ENCODE results near the gene LDLRAD3. TPM values are rescaled to one million over a fixed set of nuclear protein-coding genes. Genes with fewer than 3 reads are reported as not detected.

LDLRAD3 gene
- polyA plus RNA-seq, 1 of the 3 experiments (the other 2 are of a cell fraction) = 10.6 TPM

DNA sequence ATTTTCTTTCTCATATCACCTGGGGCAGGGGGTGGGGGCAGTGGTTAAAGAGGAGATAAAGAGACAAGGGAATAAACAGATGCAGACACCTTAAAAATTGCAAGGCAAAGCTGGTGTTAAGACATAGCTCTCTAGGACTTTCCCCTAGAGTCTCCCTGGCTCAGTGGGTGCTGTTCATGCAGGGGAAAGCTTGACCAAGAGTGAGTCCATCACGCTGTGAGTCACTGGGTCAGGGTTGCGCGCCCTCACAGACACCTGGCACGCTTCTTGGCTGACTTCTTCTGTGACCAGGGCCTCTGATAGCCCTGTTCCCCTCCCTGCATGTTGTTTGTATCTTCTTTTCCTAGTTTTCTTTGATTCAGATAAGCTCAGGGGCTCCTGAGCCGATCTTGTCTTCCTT, 313.5 kb downstream of the LDLRAD3 start:
- H3F3A ChIP-seq (replicated peaks; ENCODE audit: insufficient read depth) = no peaks in the 10 kb centered on the region
- no peaks in the 10 kb centered on the region for H3K36me3 ChIP-seq (replicated peaks in 1 of 2; ENCODE audit: control insufficient read depth in 1 of 2, insufficient read depth in 2 of 2, low read length in 1 of 2)
- no peaks in the 10 kb centered on the region for H3K27me3 ChIP-seq (ENCODE audit: insufficient read depth)
- POLR2A ChIA-PET = no interaction called here
- no peak for DNase-seq
- H3K9me3 ChIP-seq = no peaks in the 10 kb centered on the region
- H3K27ac ChIP-seq (ENCODE audit: low read depth in 2 of 2, low read length in 1 of 2) = no peak overlapping the region
- 55% methylated on average over 5 of the region's 5 CpGs for WGBS (ENCODE audit: low lambda C conversion rate)
- CTCF ChIA-PET = interaction anchor here (0.8 to 4.1 kb wide), 15 partner anchors 8 to 664 kb away, joined by 3 to 40 read pairs (median 4); partner anchors contain the start of gene COMMD9
- H3K4me3 ChIP-seq (ENCODE audit: low read depth in 2 of 2, low read length in 1 of 2) = no peak overlapping the region
- peaks cover 0 to 18% of the 10 kb centered on the region in 2 experiments; a peak in 2 of 4 replicates for H3K4me1 ChIP-seq (ENCODE audit: control insufficient read depth in 1 of 2, insufficient read depth in 2 of 2, low read depth in 1 of 2, low read length in 1 of 2)
- no peaks in the 10 kb centered on the region for H3K79me2 ChIP-seq (ENCODE audit: insufficient read depth)
- H3K9ac ChIP-seq = no peak overlapping the region
- H3K9me2 ChIP-seq = no peaks in the 10 kb centered on the region
- H4K20me1 ChIP-seq (ENCODE audit: insufficient read depth) = no peaks in the 10 kb centered on the region
- no peak overlapping the region for H2AFZ ChIP-seq (ENCODE audit: low read depth)
- H3K4me2 ChIP-seq = no peak overlapping the region
- TF ChIP-seq EZH2phosphoT487 (IDR thresholded peaks at IDR 0.05; ENCODE audit: borderline replicate concordance, low read depth) (no peak), RAD21 (IDR thresholded peaks at IDR 0.05; ENCODE audit: low read length) (no peak), FOXM1 (IDR thresholded peaks at IDR 0.05; ENCODE audit: low read depth) (no peak), NFIC (IDR thresholded peaks at IDR 0.05; ENCODE audit: borderline replicate concordance) (no peak), SMC3 (IDR thresholded peaks at IDR 0.05; ENCODE audit: low read depth, low read length) (no peak), ELF1 (IDR thresholded peaks at IDR 0.05) (no peak), GABPA (IDR thresholded peaks at IDR 0.05; ENCODE audit: low read depth) (no peak), RCOR1 (IDR thresholded peaks at IDR 0.05; ENCODE audit: low read length) (no peak), EP300 (IDR thresholded peaks at IDR 0.05; ENCODE audit: borderline replicate concordance in 1 of 2, low read depth in 1 of 2, low read length in 1 of 2) (no peak), MXI1 (IDR thresholded peaks at IDR 0.05; ENCODE audit: low read depth, low read length) (no peak), YY1 (IDR thresholded peaks at IDR 0.05; ENCODE audit: low read depth) (no peak), FOXJ3 (CRISPR knock-in tag; IDR thresholded peaks at IDR 0.05) (no peak), TEAD4 (IDR thresholded peaks at IDR 0.05; ENCODE audit: borderline replicate concordance, insufficient read depth) (no peak)
- TF ChIP-seq, protein P1, sequence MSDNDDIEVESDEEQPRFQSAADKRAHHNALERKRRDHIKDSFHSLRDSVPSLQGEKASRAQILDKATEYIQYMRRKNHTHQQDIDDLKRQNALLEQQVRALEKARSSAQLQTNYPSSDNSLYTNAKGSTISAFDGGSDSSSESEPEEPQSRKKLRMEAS (IDR thresholded peaks at IDR 0.05; ENCODE audit: low read depth) = no peak
- TF ChIP-seq, protein P2, sequence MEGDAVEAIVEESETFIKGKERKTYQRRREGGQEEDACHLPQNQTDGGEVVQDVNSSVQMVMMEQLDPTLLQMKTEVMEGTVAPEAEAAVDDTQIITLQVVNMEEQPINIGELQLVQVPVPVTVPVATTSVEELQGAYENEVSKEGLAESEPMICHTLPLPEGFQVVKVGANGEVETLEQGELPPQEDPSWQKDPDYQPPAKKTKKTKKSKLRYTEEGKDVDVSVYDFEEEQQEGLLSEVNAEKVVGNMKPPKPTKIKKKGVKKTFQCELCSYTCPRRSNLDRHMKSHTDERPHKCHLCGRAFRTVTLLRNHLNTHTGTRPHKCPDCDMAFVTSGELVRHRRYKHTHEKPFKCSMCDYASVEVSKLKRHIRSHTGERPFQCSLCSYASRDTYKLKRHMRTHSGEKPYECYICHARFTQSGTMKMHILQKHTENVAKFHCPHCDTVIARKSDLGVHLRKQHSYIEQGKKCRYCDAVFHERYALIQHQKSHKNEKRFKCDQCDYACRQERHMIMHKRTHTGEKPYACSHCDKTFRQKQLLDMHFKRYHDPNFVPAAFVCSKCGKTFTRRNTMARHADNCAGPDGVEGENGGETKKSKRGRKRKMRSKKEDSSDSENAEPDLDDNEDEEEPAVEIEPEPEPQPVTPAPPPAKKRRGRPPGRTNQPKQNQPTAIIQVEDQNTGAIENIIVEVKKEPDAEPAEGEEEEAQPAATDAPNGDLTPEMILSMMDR (IDR thresholded peaks at IDR 0.05) = no peak
- TF ChIP-seq, protein P3, sequence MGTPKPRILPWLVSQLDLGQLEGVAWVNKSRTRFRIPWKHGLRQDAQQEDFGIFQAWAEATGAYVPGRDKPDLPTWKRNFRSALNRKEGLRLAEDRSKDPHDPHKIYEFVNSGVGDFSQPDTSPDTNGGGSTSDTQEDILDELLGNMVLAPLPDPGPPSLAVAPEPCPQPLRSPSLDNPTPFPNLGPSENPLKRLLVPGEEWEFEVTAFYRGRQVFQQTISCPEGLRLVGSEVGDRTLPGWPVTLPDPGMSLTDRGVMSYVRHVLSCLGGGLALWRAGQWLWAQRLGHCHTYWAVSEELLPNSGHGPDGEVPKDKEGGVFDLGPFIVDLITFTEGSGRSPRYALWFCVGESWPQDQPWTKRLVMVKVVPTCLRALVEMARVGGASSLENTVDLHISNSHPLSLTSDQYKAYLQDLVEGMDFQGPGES (IDR thresholded peaks at IDR 0.05; ENCODE audit: low read depth, low read length) = no peak
- TF ChIP-seq, protein P4, sequence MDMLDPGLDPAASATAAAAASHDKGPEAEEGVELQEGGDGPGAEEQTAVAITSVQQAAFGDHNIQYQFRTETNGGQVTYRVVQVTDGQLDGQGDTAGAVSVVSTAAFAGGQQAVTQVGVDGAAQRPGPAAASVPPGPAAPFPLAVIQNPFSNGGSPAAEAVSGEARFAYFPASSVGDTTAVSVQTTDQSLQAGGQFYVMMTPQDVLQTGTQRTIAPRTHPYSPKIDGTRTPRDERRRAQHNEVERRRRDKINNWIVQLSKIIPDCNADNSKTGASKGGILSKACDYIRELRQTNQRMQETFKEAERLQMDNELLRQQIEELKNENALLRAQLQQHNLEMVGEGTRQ (IDR thresholded peaks at IDR 0.05; ENCODE audit: borderline replicate concordance, low read depth, low read length) = no peak
- TF ChIP-seq, protein P5, sequence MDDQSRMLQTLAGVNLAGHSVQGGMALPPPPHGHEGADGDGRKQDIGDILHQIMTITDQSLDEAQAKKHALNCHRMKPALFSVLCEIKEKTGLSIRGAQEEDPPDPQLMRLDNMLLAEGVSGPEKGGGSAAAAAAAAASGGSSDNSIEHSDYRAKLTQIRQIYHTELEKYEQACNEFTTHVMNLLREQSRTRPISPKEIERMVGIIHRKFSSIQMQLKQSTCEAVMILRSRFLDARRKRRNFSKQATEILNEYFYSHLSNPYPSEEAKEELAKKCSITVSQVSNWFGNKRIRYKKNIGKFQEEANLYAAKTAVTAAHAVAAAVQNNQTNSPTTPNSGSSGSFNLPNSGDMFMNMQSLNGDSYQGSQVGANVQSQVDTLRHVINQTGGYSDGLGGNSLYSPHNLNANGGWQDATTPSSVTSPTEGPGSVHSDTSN (IDR thresholded peaks at IDR 0.05) = no peak

Measured in SK-N-SH (cell line).